ENCODE data around the gene DTX3. TPM values are rescaled to one million over a fixed set of nuclear protein-coding genes. Genes with fewer than 3 reads are reported as not detected.

Gene DTX3
- total RNA-seq, 2 donors from 2014 or later: 42.2 to 59.9 TPM

DNA sequence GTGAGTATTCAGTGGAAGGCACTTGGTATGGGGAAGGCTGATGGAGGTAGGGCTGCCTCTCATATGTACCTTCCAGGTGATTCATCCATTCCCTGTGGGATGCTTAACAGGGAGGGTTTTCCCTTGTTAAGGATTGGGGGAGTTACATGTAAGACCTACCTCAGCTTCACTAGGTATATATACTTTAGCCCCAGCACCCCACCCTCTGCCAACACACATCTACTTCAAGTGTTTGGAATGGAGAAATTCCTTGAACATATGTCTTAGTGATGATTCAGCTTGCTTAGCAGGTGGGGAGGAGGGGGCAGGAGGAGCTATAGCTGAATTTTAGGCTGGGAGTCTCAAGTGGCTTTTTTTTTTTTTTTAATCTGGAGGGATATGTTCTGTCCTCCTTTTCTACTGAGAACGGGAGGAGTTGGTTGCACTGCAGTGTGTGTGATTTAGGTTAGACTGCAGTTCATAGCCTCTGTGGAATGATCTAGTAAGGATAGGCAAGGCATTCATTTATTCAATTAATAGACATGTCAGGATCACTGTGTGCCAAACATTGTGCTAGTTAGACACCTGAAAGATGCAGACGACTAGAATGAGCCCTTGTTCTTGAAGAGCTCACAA, 12.0 kb upstream of the DTX3 start:
- Histone ChIP-seq H3K27ac (no peak overlapping the region), H3K36me3 (no peaks in the 10 kb centered on the region), H3K9me3 (no peaks in the 10 kb centered on the region), H3K27me3 (replicated peaks; ENCODE audit: insufficient read depth) (no peaks in the 10 kb centered on the region), H3K4me3 (no peak overlapping the region), H3K4me1 (replicated peaks) (peaks cover 12% of the 10 kb centered on the region)
- 73% methylated on average over 2 of the region's 2 CpGs for WGBS
- TF ChIP-seq POLR2A (IDR thresholded peaks at IDR 0.05) (no peak), POLR2AphosphoS5 (IDR thresholded peaks at IDR 0.05) (no peak)
- TF ChIP-seq, protein P1, sequence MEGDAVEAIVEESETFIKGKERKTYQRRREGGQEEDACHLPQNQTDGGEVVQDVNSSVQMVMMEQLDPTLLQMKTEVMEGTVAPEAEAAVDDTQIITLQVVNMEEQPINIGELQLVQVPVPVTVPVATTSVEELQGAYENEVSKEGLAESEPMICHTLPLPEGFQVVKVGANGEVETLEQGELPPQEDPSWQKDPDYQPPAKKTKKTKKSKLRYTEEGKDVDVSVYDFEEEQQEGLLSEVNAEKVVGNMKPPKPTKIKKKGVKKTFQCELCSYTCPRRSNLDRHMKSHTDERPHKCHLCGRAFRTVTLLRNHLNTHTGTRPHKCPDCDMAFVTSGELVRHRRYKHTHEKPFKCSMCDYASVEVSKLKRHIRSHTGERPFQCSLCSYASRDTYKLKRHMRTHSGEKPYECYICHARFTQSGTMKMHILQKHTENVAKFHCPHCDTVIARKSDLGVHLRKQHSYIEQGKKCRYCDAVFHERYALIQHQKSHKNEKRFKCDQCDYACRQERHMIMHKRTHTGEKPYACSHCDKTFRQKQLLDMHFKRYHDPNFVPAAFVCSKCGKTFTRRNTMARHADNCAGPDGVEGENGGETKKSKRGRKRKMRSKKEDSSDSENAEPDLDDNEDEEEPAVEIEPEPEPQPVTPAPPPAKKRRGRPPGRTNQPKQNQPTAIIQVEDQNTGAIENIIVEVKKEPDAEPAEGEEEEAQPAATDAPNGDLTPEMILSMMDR (IDR thresholded peaks at IDR 0.05): no peak
- DNase-seq (ENCODE audit: low spot score): no peak
- intact Hi-C loops (cut with DNase I): no loop called here

DNA sequence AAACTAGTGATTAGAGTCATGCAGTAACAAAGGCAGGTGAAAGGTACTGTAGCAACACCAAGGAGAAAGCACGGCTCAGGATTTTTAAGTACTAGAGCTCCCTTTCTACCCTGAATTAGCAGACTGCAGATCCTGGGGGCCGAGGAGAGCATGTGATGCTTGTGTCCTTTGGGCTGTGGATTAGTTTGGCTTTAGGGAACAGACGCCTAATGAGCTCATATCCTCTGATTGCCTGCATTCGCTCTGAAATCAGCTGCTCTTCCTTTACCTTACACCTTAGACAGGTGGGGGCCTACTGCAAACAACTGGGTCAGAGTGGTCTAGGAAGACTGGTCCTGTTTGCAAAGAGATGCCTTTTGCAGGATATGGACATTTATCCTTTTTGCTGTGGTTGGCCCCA, 11.4 kb upstream of the DTX3 start:
- no peak overlapping the region for H3K4me3 ChIP-seq
- no peak for DNase-seq (ENCODE audit: low spot score)
- 73% methylated on average over 4 of the region's 4 CpGs for WGBS
- no peak overlapping the region for H3K27ac ChIP-seq
- no peaks in the 10 kb centered on the region for H3K27me3 ChIP-seq (replicated peaks; ENCODE audit: insufficient read depth)
- TF ChIP-seq, protein P1 (IDR thresholded peaks at IDR 0.05): no peak
- TF ChIP-seq POLR2AphosphoS5 (IDR thresholded peaks at IDR 0.05): no peak
- no peak for TF ChIP-seq POLR2A (IDR thresholded peaks at IDR 0.05)
- H3K36me3 ChIP-seq: no peaks in the 10 kb centered on the region
- H3K4me1 ChIP-seq (replicated peaks): peaks cover 12% of the 10 kb centered on the region
- intact Hi-C loops (cut with DNase I): no loop called here
- H3K9me3 ChIP-seq: no peaks in the 10 kb centered on the region

DNA sequence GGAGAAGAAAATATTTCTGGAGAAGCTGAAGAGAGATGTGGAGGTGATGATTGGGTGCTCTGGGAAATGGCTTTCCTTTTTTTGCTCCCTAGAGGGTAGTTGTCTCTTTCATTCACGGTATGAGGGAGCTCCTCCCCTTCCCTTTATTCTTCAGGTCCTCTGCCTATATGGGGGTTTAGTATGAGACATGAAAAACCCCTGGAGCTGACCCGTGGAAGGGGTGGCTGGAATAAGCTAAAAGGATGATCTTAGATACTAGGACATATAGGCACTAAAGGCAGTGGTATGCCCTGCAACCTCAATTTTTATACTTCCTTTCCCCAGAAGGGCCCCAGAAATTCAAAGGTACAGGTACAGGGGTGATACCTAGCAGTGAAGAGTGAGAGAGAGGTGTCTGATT, 4.2 kb upstream of the DTX3 start:
- no peaks in the 10 kb centered on the region for H3K36me3 ChIP-seq
- no peaks in the 10 kb centered on the region for H3K4me1 ChIP-seq (replicated peaks)
- H3K4me3 ChIP-seq: no peak overlapping the region
- H3K27me3 ChIP-seq (replicated peaks; ENCODE audit: insufficient read depth): no peaks in the 10 kb centered on the region
- TF ChIP-seq, protein P1 (IDR thresholded peaks at IDR 0.05): no peak
- no peak for TF ChIP-seq POLR2AphosphoS5 (IDR thresholded peaks at IDR 0.05)
- TF ChIP-seq POLR2A (IDR thresholded peaks at IDR 0.05): no peak
- H3K27ac ChIP-seq: no peak overlapping the region
- no peak for DNase-seq (ENCODE audit: low spot score)
- no peaks in the 10 kb centered on the region for H3K9me3 ChIP-seq
- 68% methylated on average over 2 of the region's 2 CpGs for WGBS
- intact Hi-C loops (cut with DNase I): no loop called here

DNA sequence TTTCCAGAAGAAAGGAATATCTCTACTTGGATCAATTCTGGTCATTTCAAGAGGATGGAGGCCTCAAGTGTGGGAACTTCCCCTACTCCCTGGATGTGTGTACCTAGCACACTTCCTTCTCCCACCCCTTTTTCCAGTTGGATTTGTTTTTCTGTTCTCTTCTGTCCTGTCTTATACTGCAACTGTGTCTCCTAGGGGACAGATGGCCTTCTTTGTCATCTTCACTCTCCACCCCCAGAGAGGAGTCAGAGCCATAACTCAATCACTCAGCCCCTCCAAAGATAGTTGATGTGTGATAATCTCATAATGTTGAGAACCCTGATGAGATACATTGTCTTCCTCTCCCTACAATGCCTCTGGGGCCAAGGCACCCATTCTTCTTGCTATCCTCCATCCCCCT, 2.1 kb upstream of the DTX3 start:
- H3K4me1 ChIP-seq (replicated peaks): no peaks in the 10 kb centered on the region
- no peak for DNase-seq (ENCODE audit: low spot score)

DNA sequence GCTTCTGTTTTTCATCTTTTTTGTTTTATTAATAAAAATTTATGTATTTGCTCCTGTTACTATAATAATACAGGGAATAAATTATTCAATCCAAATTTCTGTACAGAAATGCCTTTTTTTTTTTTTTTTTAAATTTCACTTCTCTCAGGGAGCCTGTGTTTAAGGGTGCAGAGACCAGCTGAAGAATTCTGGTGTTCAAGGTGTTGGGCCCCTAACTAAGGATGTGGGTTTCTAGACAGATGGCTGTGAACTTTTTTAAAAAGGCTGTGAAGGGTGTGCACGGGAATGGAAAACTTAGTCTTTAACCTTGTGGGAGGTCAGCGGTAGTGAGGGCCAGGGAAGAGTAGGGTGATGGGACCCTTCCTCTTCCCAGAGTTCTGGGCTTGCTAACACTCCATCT, 1.3 kb upstream of the DTX3 start:
- no peak overlapping the region for H3K4me3 ChIP-seq
- WGBS: 56% methylated on average over 2 of the region's 2 CpGs
- H3K36me3 ChIP-seq: no peaks in the 10 kb centered on the region
- intact Hi-C loops (cut with DNase I): no loop called here
- TF ChIP-seq, protein P1 (IDR thresholded peaks at IDR 0.05): no peak
- TF ChIP-seq POLR2AphosphoS5 (IDR thresholded peaks at IDR 0.05) (no peak), POLR2A (IDR thresholded peaks at IDR 0.05) (no peak)
- H3K27ac ChIP-seq: peak overlapping the region; percentile 92 to 96
- no peaks in the 10 kb centered on the region for H3K4me1 ChIP-seq (replicated peaks)
- no peaks in the 10 kb centered on the region for H3K27me3 ChIP-seq (replicated peaks; ENCODE audit: insufficient read depth)
- no peaks in the 10 kb centered on the region for H3K9me3 ChIP-seq
- no peak for DNase-seq (ENCODE audit: low spot score)

More for the DNA sequence above, 2.1 kb upstream of the DTX3 start:
- Histone ChIP-seq H3K4me3 (no peak overlapping the region), H3K9me3 (no peaks in the 10 kb centered on the region), H3K27me3 (replicated peaks; ENCODE audit: insufficient read depth) (no peaks in the 10 kb centered on the region), H3K36me3 (no peaks in the 10 kb centered on the region), H3K27ac (no peak overlapping the region)
- intact Hi-C loops (cut with DNase I): no loop called here
- TF ChIP-seq POLR2A (IDR thresholded peaks at IDR 0.05) (no peak), POLR2AphosphoS5 (IDR thresholded peaks at IDR 0.05) (no peak)
- TF ChIP-seq, protein P1 (IDR thresholded peaks at IDR 0.05): no peak
